Measurements from ENCODE around the gene NLGN1.
A peak's percentile ranks its signal among the peaks of the same experiment; 100 is the strongest.

NLGN1 gene

GRCh38 chr3:173755161-173755560 lies 357.6 kb downstream of the NLGN1 start:
- no peak for DNase-seq

GRCh38 chr3:173761161-173761560 lies 363.6 kb downstream of the NLGN1 start:
- peak in 1 of 58 donors; percentile 5 for DNase-seq

- DNase-seq, result no peak
Measured at GRCh38 chr3:173762501-173762900, 365.0 kb downstream of the NLGN1 start.

GRCh38 chr3:173770011-173770410 lies 372.5 kb downstream of the NLGN1 start:
- DNase-seq, result no peak

DNA sequence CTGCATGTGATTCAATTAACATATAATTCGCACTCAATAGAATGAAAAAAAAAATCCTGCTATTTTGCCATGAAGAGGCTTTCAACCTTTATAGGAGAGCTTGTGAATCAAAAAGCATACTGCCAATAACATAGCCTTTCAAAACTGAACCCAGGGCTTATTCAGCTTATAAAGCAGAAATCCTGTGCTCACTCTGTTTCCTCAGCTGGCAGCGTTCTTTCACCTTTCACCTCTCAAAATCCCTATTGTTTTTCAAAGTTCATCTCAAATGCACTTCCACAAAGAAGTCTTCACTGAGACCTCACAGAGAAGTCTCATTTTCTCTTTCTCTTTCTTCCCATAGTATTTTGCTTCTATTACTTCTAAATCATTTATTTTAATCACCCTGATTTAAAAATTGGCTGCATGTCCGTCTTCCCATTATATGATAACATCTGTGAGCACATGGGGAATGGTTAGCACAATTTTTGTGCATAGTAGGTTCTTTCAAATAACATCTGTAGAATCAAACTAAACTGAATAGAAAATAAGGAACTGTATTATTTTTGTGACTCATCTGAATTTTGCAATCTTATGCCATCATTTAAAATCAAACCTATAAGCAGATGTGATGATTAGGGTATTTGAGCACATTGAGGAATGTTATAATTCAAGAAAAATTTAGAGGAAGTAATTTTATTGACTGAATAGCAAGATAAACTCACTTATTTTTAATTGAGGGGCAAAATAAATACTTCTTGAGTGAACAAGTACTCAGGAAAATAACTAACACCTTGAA lies 373.4 kb downstream of the NLGN1 start:
- no peak for DNase-seq

DNA sequence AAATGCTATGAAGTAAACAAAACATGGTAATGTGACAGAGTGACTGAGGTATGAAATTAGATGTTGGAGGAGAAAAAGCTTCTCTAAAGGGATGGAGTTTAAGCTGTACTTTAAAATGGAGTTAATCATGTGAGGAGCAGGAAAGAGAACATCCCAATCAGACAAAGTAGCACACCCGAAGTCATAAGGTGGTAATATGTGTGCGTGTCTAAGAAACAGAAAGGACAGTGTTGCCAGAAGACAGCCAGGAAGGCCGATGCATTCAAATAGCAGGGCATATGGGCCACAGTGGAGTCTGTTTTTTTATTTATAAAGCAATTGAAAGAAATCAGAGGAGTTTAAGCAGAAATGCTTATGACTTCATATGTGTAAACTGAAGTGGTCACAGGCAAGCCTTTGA lies 376.3 kb downstream of the NLGN1 start:
- no peak for DNase-seq

GRCh38 chr3:173774294-173774693 lies 376.8 kb downstream of the NLGN1 start:
- DNase-seq, result no peak

- DNase-seq, result no peak
Measured at GRCh38 chr3:173778251-173778650, 380.7 kb downstream of the NLGN1 start.

- DNase-seq, result no peak
Measured at GRCh38 chr3:173780067-173780466, 382.5 kb downstream of the NLGN1 start.

DNA sequence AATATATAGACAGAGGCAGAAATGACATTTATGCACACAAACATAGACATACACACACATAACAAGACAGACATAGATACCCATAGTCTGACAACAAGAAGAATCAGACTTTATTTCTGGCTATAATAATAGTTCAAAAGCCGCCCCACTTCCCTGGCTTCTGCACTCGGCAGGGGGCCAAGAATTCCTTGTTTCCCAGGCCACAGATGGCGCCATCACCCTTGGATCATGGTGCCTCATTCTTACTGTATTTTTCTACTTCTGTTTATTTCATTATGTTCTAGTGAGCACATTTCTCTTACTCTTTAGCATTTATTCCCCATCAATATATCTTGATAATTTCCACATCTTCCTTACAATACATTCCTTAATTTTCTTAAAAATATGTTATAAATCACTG lies 387.5 kb downstream of the NLGN1 start:
- DNase-seq, result peak in 7 of 58 donors; percentile 1 to 33 (median 2)

DNA sequence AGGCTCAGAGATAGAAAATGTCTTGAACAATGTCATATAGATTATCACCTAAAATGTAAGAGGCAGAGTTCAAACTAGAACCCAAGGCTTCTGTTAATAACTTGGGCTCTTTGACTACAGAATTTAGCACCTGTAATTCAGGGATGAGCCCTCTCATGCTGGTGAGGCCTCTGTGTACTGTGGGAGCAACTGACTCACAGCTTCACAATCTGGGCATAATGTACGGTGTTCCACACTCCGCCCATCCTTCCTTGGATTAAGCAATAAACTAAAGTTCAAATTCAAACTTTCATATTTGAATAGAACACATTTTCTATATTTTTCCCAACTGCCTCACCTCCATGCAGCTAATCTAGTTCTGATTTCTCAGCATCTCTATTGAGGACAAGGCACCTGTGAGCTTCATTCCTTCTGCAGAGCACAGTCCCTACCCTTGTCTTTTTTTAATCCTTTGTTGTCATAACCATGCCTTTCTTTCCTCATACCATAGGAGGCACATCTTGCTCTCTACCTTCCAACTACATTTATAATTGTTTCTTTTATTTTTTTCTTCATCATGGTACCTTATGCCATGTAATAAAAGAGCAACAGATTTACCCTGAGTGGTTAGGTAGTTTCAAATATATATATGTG lies 392.1 kb downstream of the NLGN1 start:
- no peak for DNase-seq

GRCh38 chr3:173793963-173794362 lies 396.4 kb downstream of the NLGN1 start:
- DNase-seq, result no peak

GRCh38 chr3:173796405-173796804 lies 398.9 kb downstream of the NLGN1 start:
- DNase-seq, result no peak

DNA sequence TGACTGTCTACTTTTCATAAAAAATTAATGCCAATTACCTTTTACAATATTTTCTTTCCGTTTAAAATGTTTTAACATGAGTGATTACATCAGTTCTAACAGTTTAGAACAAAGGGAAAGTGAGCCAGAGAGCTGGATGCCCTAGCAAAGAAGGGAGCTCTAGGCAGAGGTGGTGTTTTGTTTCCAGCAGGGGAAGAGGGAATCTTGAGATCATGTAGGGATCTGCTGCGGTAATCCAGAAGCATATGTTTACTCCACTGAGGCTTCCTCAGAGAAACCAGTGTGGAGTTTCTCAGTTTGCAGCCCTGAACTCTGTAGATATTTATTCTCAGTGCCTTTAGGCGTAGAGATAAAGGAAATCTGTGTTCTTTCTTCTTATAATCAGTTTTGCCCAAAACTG lies 399.3 kb downstream of the NLGN1 start:
- no peak for DNase-seq

DNA sequence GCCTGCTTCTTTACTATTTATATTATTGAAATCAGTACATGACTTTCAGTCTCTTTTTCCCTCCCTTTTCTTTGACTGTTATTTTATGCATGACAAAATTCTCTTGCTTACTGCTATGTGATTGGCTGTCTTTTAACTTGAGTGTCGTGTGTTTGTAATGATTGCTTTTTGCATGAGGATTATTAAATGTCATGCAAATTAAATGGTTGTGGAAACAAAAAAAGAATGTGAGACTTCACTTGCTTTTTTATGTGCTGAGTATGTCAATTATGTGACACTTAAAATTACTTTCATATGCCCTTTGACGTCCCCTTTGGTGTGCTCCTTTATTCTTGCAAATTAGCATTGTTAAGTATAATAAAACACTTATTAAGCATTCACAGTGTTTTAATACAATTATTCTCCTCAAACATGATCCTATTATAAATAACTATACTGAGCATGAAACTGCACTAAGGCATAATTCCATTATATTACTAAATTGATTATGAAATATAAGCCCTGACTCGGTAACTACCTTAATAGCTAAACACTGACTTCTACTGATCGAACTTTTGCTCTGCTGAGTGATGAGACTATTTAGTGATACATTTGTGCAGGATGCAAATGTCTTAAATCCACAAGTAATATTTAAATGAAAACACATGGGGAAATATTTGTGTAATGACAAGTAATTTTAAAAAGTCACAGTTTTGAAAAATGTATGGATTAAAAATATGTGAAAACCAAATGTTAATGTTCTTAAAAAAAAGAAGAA lies 401.7 kb downstream of the NLGN1 start:
- DNase-seq, result no peak

DNA sequence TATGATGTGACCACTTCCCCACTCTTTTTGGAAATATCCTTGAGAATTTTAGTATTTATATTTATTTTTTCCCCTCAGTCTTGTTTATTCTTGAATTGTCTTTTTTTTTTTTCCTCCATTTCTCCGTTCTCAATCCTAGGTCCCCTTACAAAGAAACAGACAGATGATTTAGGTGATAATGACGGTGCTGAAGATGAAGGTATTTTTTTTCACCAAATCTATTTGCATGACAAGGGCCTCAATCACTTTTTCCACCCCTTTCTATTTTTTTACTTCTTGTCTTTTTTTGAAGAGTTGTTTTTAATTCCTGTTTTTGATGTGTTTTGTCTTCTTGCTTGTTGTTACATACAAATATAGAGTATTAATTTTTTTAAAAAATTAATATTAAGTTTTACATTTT lies 402.6 kb downstream of the NLGN1 start:
- DNase-seq, result no peak

DNA sequence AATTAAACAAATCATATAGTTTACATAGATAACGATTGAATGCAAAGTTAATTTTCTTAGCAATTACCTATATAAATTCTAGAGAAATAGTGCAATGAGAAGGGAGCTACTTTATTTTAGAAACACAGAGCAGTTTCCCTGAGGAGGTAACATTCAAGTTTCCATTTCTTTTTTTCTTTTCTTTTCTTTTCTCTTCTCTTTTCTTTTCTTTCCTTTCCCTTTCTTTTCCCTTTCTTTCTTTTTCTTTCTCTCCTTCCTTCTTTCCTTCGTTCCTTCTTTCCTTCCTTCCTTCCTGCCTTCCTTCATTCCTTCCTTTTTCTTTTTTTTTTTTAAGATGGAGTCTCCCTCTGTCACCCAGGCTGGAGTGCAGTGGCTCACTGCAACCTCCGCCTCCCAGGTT lies 417.3 kb downstream of the NLGN1 start:
- no peak for DNase-seq

DNA sequence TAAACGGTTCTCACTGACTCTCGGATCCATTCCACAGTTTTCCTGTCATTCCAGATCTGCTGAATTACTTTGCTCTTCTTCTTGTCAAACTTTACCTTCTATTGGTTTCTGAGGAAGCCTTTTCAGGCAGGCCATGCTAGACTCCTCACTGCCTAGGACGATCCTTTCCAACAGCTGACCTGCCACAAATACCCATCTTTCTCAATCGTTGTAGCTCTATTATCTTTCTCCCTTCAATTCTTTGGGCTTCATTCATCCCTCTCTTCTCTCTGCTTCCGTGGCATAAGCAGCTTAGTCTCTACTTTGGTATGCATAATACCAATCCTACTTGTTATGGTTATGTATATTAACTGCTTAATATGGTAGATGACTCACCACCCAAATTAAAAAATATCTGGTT lies 421.8 kb downstream of the NLGN1 start:
- DNase-seq, result no peak

DNA sequence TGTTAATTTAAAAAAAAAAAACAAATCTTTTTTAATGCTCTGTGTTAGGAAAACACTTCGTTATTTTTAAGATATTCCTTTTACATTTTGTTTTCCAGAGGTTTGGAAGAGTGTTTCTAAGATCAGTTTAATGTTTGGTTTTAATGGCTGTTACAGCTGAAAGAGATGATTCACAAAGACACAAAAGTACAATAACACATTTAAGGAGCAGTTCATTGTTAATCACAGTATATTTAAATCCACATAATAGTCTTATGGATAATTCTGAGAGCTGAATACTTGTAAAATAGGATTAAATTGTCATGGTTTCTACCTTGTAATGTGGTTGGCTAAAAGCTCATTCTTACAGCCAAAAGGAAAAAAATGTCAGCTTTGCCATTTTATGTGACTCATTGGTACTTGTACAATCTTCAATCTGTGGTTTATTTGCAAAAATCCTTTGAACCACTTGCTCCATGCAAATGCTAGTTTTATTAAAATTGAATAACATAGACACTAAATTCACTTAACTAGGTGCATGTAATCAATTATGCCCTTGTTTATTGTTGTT lies 426.4 kb downstream of the NLGN1 start:
- no peak for DNase-seq

DNA sequence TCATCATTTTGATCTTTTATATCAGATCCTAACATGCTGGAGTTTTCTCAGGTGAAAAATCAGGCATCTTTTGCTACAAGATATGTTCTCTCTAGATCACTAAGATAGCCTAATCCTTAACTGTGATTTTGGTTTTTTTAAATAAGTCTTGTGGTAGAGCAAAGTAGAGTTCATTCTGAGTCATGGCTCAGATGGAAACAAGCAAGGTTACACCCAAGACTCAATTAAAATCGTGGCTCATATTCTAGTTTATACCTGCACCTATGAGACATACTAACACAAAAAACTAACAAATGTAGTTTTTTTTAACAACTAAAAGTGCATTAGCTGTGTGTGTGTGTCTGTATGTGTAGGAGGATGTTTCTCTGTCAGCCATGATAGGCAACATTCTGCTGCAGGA lies 428.2 kb downstream of the NLGN1 start:
- DNase-seq, result no peak

- DNase-seq, result no peak
Measured at GRCh38 chr3:173826416-173826815, 428.9 kb downstream of the NLGN1 start.

Data from anterior cingulate cortex (tissue), 58 donors.